Measurements from ENCODE around the gene TFAP2D.

The TFAP2D gene

GRCh38 chr6:50818020-50818419 is 104.7 kb downstream of the TFAP2D start:
- DNase-seq (ENCODE audit: low read depth in 1 of 2, low spot score in 1 of 2): no peak

DNA sequence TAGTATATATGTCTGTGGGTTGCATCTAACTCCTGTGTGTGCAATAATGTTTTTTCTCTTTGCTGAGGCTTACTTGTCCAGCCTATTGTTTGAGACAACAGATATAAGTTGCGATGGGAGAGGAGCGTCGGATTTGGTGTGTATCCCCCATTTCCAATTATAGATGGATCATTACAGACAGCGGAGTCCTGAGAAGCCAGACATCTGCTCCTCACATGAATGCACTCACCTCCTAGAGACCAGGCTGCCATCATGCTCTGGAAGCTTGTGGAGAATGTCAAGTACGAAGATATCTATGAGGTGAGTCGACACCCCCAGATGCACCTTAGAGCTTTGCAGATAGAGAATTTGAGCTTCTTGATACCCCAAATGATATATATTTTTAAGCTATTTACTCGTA is 105.3 kb downstream of the TFAP2D start, which contains the start of gene TFAP2B:
Gene TFAP2B (plus strand): TSS at position 199 of the 400 bp plus-strand sequence. CDS start 21 bp downstream, at position 220.
- DNase-seq (ENCODE audit: low read depth in 1 of 2, low spot score in 1 of 2): no peak

DNA sequence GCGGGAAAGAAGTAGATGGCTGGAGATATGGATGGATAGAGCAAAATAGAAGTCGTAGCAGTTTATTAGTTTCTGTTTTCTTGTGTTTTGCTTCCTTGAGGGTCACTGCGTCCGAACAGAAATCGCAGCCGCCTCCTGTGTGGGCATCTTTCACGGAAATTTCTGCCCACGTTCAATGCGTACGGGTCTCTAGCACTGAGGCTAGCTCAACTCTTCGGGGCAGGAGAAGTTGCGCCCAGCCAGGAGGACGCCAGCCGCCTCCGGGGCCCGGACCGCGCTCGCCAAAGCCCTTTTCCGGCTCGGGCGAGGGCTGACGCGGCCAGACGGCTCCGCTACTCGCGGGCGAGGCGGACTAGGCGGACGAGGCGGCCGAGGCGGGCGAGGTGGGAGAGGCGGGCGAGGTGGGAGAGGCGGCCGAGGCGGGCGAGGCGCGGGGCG is 106.2 kb downstream of the TFAP2D start:
- DNase-seq (ENCODE audit: low read depth in 1 of 2, low spot score in 1 of 2): no peak

DNA sequence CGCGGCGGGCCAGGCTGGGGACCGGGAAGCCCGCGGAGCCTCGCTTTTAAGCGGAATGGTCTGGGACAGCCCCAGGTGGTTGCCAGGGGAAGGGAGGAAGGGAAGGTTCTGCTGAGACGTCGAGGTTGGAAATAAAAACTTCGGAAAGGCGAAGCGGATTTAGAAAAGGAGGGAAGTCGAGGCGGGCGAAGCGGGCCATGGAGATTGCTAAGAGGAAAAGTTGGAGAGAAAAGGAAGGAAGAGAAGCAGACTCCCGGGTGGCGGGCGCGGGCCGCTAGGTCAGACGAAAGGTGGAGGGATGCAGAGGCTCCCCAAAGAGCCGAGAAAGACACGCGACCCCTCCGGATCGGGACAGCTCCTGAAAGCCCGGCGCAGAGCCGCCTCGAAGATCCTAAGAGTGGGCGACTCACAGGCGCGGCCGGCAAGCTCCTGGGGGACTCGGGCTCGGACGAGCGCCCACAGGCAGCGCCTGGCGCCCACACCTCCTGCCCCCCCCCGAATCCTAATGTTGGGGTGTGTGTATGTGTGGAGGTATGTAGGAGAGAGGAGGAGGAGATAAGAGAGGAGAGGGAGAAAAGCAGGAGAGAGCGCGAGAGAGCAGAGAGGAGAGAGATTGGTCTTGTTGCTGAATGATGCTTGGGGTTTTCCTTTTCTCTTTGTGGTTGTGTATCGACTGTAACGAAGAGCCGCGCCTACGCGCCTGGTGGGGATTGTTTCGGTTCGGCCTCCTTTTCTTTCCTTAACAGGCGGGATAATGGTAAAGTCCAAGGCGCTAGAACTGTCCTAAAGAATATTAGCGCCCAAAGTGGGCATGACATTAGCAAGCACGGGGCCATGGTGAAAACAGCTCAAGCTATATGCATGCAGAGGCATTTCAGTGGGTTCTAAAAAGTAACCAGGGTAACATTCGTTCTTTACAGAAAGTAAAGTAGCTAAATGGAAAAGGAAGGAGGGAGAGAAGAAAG is 106.9 kb downstream of the TFAP2D start:
- no peak for DNase-seq (ENCODE audit: low read depth in 1 of 2, low spot score in 1 of 2)

- DNase-seq (ENCODE audit: low read depth in 1 of 2, low spot score in 1 of 2): no peak
These were observed 107.5 kb downstream of the TFAP2D start for GRCh38 chr6:50820869-50821264.

- no peak for DNase-seq (ENCODE audit: low read depth in 1 of 2, low spot score in 1 of 2)
These were observed 108.2 kb downstream of the TFAP2D start for GRCh38 chr6:50821441-50822077.

GRCh38 chr6:50822078-50822476 is 108.8 kb downstream of the TFAP2D start:
- no peak for DNase-seq (ENCODE audit: low read depth in 1 of 2, low spot score in 1 of 2)

Data from activated T-helper 1 cell treated with anti-CD3 and anti-CD28 coated beads, Interleukin-2, amount 50 U/mL, for 16 hours (primary cell).